Measurements from ENCODE around the gene PAK6.

PAK6 gene

DNA sequence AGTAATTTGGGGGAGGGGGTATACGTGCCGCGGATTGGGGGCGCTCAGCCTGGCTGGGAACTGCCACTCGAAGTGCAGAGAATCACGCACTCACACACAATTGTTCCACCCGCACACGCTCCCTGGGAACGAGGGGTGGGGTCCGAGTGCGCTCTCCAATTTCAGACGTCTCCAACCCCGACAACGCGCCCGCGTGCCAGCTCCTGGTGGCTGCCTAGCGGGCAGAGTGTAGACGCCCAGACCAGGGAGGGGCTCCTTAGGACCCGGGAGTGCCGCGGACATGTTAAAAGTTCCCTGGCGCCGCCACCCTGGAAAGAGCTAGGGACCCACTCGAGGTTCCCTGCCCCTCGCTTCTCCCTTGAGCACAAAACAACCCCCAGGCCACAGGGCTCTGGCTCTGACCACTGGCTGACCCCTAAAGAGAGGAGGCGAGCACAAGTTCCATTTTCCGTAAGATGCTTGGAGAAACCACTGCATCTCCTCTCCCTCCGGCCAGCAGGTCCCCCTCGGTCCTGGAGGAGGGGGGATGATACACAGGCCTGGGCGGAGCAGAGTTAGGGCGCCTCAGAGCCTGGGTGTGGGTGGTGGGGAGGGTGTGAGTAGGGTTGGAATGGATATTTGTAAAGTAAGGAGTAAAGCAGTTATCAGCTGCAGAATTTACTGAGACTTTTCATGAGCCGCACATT is 44.9 kb downstream of the PAK6 start:
- Histone ChIP-seq H3K4me3 (replicated peaks; ENCODE audit: insufficient read depth, low read length) (no peak overlapping the region; the same call in 1 of the 2 replicates), H3K27ac (replicated peaks) (no peak overlapping the region), H3K27me3 (ENCODE audit: insufficient read depth, poor library complexity, severe bottlenecking) (no peaks in the 10 kb centered on the region)
- DNase-seq (ENCODE audit: low read depth in 1 of 2, low spot score in 1 of 2), result no peak
- TF ChIP-seq SPI1 (IDR thresholded peaks at IDR 0.05; ENCODE audit: borderline replicate concordance, low read depth) (no peak), POLR2AphosphoS5 (IDR thresholded peaks at IDR 0.05; ENCODE audit: low read depth) (no peak), GABPA (IDR thresholded peaks at IDR 0.05; ENCODE audit: low read depth) (no peak)
- TF ChIP-seq, protein P1, sequence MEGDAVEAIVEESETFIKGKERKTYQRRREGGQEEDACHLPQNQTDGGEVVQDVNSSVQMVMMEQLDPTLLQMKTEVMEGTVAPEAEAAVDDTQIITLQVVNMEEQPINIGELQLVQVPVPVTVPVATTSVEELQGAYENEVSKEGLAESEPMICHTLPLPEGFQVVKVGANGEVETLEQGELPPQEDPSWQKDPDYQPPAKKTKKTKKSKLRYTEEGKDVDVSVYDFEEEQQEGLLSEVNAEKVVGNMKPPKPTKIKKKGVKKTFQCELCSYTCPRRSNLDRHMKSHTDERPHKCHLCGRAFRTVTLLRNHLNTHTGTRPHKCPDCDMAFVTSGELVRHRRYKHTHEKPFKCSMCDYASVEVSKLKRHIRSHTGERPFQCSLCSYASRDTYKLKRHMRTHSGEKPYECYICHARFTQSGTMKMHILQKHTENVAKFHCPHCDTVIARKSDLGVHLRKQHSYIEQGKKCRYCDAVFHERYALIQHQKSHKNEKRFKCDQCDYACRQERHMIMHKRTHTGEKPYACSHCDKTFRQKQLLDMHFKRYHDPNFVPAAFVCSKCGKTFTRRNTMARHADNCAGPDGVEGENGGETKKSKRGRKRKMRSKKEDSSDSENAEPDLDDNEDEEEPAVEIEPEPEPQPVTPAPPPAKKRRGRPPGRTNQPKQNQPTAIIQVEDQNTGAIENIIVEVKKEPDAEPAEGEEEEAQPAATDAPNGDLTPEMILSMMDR (IDR thresholded peaks at IDR 0.05; ENCODE audit: insufficient read depth, low read length), result no peak
- TF ChIP-seq, protein P2, sequence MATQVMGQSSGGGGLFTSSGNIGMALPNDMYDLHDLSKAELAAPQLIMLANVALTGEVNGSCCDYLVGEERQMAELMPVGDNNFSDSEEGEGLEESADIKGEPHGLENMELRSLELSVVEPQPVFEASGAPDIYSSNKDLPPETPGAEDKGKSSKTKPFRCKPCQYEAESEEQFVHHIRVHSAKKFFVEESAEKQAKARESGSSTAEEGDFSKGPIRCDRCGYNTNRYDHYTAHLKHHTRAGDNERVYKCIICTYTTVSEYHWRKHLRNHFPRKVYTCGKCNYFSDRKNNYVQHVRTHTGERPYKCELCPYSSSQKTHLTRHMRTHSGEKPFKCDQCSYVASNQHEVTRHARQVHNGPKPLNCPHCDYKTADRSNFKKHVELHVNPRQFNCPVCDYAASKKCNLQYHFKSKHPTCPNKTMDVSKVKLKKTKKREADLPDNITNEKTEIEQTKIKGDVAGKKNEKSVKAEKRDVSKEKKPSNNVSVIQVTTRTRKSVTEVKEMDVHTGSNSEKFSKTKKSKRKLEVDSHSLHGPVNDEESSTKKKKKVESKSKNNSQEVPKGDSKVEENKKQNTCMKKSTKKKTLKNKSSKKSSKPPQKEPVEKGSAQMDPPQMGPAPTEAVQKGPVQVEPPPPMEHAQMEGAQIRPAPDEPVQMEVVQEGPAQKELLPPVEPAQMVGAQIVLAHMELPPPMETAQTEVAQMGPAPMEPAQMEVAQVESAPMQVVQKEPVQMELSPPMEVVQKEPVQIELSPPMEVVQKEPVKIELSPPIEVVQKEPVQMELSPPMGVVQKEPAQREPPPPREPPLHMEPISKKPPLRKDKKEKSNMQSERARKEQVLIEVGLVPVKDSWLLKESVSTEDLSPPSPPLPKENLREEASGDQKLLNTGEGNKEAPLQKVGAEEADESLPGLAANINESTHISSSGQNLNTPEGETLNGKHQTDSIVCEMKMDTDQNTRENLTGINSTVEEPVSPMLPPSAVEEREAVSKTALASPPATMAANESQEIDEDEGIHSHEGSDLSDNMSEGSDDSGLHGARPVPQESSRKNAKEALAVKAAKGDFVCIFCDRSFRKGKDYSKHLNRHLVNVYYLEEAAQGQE (IDR thresholded peaks at IDR 0.05; ENCODE audit: insufficient replicate concordance, low read depth), result no peak

DNA sequence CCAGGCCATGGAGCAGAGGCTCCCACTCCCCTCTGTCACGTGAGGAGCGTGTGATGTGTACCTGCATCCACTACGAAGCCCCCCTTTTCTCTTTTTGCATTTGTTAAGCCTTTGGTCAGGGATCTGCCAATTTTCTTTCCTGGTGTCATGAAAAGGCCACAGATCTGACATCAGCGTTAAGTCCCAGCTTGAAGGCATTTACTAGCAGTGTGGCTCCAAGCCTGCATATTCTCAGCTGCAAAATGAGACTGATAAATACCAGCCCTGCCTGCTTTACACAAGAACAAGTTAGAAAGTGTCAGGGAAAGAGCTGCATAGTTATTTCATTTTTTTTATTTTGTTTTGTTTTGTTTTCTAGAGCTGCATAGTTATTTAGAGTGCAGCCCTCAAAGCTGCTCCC is 46.3 kb downstream of the PAK6 start:
- Histone ChIP-seq H3K27me3 (ENCODE audit: insufficient read depth, poor library complexity, severe bottlenecking) (no peaks in the 10 kb centered on the region), H3K27ac (replicated peaks) (no peak overlapping the region), H3K4me3 (replicated peaks; ENCODE audit: insufficient read depth, low read length) (no peak overlapping the region)
- DNase-seq (ENCODE audit: low read depth in 1 of 2, low spot score in 1 of 2), result no peak
- no peak for TF ChIP-seq GABPA (IDR thresholded peaks at IDR 0.05; ENCODE audit: low read depth)
- no peak for TF ChIP-seq SPI1 (IDR thresholded peaks at IDR 0.05; ENCODE audit: borderline replicate concordance, low read depth)
- TF ChIP-seq, protein P2 (IDR thresholded peaks at IDR 0.05; ENCODE audit: insufficient replicate concordance, low read depth), result no peak
- TF ChIP-seq, protein P1 (IDR thresholded peaks at IDR 0.05; ENCODE audit: insufficient read depth, low read length), result no peak
- TF ChIP-seq POLR2AphosphoS5 (IDR thresholded peaks at IDR 0.05; ENCODE audit: low read depth), result no peak

DNA sequence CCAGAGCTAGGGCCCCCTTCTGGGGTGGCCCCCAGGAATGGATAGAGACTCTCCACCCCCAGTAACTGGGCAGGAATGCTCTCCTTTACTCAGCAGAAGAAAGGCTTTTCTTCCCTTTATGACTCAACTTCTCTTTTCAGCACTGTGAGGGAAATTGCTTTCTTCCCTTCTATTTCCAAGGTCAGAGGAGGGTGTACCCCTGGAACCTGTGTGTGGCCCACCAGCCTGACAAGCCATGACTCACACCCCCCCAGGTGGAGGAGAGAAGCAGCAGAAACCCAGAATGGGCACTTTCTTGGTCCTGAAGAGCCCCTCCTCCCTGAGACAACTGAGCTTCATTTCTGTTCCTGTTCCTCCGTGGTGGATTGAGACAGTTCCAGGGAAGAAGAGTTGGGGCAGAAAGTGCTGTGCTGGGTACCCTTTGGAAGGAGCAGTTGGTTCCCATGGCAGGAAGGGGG is 46.7 kb downstream of the PAK6 start:
- H3K4me3 ChIP-seq (replicated peaks; ENCODE audit: insufficient read depth, low read length), result no peak overlapping the region
- TF ChIP-seq, protein P2 (IDR thresholded peaks at IDR 0.05; ENCODE audit: insufficient replicate concordance, low read depth), result no peak
- no peak for TF ChIP-seq GABPA (IDR thresholded peaks at IDR 0.05; ENCODE audit: low read depth)
- TF ChIP-seq, protein P1 (IDR thresholded peaks at IDR 0.05; ENCODE audit: insufficient read depth, low read length), result no peak
- H3K27me3 ChIP-seq (ENCODE audit: insufficient read depth, poor library complexity, severe bottlenecking), result no peaks in the 10 kb centered on the region
- no peak for DNase-seq (ENCODE audit: low read depth in 1 of 2, low spot score in 1 of 2)
- H3K27ac ChIP-seq (replicated peaks), result no peak overlapping the region

Measured in HL-60 (cell line).